ENCODE results near the gene FANCD2OS.

The FANCD2OS gene, protein sequence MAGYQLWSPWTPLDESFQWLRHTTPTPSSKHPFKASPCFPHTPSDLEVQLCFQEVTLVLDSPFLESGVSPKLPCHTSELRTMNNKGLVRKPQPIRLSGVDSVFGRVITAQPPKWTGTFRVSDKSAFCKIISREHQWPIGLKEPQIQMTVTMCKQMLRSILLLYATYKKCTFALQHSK

DNA sequence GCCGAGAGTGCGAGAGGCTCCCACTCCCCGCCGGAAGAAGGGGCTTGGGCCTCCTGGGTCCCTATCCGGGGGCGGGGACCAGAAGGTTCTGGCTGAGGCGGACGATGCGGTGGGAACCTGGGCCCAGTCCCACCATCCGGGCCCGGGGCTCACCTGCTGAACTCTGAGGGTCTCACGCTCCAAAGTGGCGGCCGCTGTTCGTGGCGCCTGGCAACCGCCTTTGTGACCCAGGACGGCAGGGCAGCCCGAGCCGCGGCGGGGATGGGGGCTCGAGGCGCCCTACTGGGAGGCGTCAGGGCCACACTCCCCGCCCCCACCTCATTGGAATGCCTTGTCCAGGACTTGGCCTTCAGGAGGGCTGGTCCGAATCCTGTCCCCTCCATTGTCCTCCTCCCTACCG lies at the start of gene FANCD2OS:
FANCD2OS (minus strand) TSS at position 165 of the 400 bp plus-strand sequence. CDS start 3,481 bp downstream, outside the sequence.
- no peak within 1 kb of the TSS for H3K4me3 ChIP-seq (ENCODE audit: low read depth, low read length)
- no peak for DNase-seq (ENCODE audit: low read depth)
- TF ChIP-seq, protein P1, sequence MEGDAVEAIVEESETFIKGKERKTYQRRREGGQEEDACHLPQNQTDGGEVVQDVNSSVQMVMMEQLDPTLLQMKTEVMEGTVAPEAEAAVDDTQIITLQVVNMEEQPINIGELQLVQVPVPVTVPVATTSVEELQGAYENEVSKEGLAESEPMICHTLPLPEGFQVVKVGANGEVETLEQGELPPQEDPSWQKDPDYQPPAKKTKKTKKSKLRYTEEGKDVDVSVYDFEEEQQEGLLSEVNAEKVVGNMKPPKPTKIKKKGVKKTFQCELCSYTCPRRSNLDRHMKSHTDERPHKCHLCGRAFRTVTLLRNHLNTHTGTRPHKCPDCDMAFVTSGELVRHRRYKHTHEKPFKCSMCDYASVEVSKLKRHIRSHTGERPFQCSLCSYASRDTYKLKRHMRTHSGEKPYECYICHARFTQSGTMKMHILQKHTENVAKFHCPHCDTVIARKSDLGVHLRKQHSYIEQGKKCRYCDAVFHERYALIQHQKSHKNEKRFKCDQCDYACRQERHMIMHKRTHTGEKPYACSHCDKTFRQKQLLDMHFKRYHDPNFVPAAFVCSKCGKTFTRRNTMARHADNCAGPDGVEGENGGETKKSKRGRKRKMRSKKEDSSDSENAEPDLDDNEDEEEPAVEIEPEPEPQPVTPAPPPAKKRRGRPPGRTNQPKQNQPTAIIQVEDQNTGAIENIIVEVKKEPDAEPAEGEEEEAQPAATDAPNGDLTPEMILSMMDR (IDR thresholded peaks at IDR 0.05; ENCODE audit: low read depth, low read length, missing control alignments), result no peak

DNA sequence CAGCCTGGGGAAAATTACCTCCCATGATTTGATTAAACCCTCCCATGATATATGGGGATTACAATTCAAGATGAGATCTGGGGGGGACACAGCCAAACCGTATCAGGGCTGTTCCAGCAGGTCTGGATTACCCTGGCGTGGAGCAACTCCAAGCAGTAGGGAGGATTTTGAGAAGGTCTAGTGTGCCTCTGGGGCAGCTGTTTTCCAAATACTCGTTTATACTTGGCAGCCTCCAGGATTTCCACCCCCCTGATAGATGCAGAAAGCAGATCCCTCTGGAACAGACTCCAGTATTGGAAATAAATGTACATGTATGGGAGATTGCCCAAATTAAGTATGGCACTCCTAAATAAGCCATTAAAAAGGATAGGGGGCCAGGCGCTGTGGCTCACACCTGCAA lies 49.0 kb upstream of the FANCD2OS start:
- no peak for DNase-seq (ENCODE audit: low read depth)
- no peak overlapping the region for H3K4me3 ChIP-seq (ENCODE audit: low read depth, low read length)
- TF ChIP-seq, protein P1 (IDR thresholded peaks at IDR 0.05; ENCODE audit: low read depth, low read length, missing control alignments), result no peak

DNA sequence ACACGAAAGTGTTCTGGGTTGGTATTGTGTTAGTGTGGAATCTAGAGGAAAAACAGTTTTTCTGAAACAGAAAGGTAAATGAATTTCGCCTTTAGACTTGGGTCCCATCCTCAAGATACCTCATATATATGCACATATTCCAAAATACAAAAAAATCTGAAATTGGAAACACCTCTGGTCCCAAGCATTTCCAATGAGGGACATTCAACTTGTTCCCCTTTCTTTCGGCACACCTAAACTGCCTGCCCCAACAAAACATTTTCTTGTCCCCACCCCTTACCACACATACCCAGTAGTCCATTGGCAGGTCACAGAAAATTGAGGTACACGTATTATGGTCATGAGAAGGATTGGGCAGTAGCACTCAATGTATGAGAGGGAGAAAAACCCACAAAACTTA lies 47.6 kb upstream of the FANCD2OS start:
- no peak overlapping the region for H3K4me3 ChIP-seq (ENCODE audit: low read depth, low read length)
- TF ChIP-seq, protein P1 (IDR thresholded peaks at IDR 0.05; ENCODE audit: low read depth, low read length, missing control alignments), result no peak
- no peak for DNase-seq (ENCODE audit: low read depth)

DNA sequence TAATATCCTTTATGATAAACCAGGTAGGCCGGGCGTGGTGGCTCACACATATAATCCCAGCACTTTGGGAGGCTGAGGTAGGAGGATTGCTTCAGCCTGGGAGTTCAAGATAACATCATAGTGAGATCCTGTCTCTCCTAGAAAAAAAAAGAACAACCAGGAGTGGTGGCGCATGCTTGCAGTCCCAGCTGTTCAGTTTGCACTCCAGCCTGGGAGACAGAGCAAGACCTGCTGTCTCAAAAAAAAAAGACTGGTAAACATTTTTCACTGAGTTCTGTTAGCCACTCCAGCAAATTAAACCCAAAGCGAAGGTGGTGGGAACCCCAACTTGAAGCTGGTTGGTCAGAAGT lies 47.0 kb upstream of the FANCD2OS start:
- no peak for DNase-seq (ENCODE audit: low read depth)
- no peak overlapping the region for H3K4me3 ChIP-seq (ENCODE audit: low read depth, low read length)
- TF ChIP-seq, protein P1 (IDR thresholded peaks at IDR 0.05; ENCODE audit: low read depth, low read length, missing control alignments), result no peak

DNA sequence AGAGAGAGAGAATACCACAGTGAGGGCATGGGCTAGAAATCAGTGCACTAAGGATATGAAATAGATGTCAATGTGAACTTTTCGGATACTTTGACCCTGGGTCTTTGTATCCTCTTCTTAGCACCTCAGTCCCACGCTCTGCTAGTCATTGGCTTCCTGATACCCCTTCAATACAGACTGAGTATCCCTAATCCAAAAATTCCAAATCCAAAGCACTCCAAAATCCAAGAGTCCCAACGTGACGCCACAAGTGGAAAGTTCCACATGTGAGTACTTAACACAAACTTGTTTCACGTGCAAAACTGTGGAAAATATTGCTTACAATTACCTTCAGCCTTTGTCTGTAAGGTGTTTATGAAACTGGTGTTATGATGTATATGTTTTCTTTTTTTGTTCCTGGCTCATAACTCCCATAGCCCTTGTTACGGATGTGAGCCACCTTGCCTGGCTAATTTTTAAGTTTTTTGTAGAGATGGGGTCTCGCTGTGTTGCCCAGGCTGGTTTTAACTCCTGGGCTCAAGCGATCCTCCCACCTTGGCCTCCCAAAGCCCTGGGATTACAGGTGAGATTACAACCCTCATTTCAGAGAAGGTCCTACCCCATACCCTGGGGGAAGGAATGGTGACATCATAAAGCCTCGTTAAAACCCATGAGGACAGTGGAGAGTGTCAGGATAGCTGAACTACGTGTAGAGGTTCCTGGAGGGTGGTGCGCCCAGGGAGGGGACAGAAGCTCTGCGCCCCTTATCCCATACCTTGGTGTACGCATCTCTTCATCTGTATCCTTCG lies 46.5 kb upstream of the FANCD2OS start:
- H3K4me3 ChIP-seq (ENCODE audit: low read depth, low read length), result no peak overlapping the region
- no peak for DNase-seq (ENCODE audit: low read depth)
- TF ChIP-seq, protein P1 (IDR thresholded peaks at IDR 0.05; ENCODE audit: low read depth, low read length, missing control alignments), result no peak

DNA sequence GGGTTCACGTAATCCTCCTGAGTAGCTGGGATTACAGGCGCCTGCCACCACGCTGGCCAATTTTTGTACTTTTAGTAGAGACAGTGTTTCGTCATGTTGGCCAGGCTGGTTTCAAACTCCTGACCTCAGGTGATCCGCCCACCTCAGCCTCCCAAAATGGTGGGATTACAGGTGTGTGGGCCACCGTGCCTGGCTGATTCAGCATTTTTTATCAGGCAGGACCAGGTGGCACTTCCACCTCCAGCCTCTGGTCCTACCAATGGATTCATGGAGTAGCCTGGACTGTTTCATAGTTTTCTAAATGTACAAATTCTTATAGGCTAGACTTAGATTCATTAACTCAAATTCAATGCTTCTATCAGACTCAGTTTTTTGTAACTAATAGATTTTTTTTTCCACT lies 42.9 kb upstream of the FANCD2OS start:
- TF ChIP-seq, protein P1 (IDR thresholded peaks at IDR 0.05; ENCODE audit: low read depth, low read length, missing control alignments), result no peak
- no peak overlapping the region for H3K4me3 ChIP-seq (ENCODE audit: low read depth, low read length)
- no peak for DNase-seq (ENCODE audit: low read depth)

DNA sequence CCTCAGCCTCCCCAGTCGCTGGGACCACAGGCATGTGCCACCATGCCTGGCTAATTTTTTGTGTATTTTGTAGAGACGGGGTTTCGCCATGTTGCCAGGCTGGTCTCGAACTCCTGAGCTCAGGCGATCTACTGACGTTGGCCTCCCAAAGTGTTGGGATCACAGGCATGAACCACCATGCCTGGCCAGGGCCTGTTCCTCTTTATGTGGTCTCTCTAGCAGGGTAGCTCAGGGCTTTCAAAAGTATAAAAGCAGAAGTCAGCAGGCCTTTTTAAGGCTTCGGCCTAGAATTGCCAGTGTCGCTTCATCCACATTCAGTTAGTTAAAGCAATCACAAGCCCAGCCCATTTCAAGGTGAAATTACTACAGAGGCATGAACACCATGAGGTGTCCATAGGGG lies 41.2 kb upstream of the FANCD2OS start:
- no peak for DNase-seq (ENCODE audit: low read depth)
- no peak overlapping the region for H3K4me3 ChIP-seq (ENCODE audit: low read depth, low read length)
- TF ChIP-seq, protein P1 (IDR thresholded peaks at IDR 0.05; ENCODE audit: low read depth, low read length, missing control alignments), result no peak
